Measurements from ENCODE around the gene CAMK1D.

- TF ChIP-seq POLR2A (IDR thresholded peaks at IDR 0.05) = no peak
- no peak for TF ChIP-seq CTCF (IDR thresholded peaks at IDR 0.05)
Measured at GRCh38 chr10:12332572-12333379, 16.6 kb upstream of the CAMK1D start.
